Activated CD4-positive, alpha-beta memory T cell treated with anti-CD3 and anti-CD28 coated beads, Interleukin-2, amount 10 ng/mL, durations not matched to agents 7 days and 5 days (primary cell): Measurements from ENCODE around the gene CLIP3. TPM values are rescaled to one million over a fixed set of nuclear protein-coding genes. Genes with fewer than 3 reads are reported as not detected.

Source experiments
- CTCF ChIA-PET: fragments of 350-600 bp; sonication (Branson Sonifier 250); formaldehyde crosslinking; loops from one replicate; lab custom pipeline; 2021; ENCODE audit warnings: antibody characterized with exemption, inconsistent platforms; lab: Charles Lee
- POLR2A ChIA-PET: fragments of 350-600 bp; sonication (Branson Sonifier 250); formaldehyde crosslinking; loops from one replicate; lab custom pipeline; 2021; ENCODE audit warnings: antibody characterized with exemption; lab: Charles Lee
- DNase-seq: peaks from one replicate; pipeline ENCODE4 v3.0.0-alpha.2; 2020
- H3K27ac Mint-ChIP-seq: one replicate; pipeline ENCODE4 v1.8.0; 2021; ENCODE audit warnings: mild to moderate bottlenecking, mixed read lengths
- H3K27me3 Mint-ChIP-seq: one replicate; pipeline ENCODE4 v1.8.0; 2021; ENCODE audit warnings: mixed read lengths
- H3K36me3 Mint-ChIP-seq: one replicate; pipeline ENCODE4 v1.8.0; 2021; ENCODE audit warnings: low read depth, mixed read lengths
- H3K4me1 Mint-ChIP-seq: one replicate; pipeline ENCODE4 v1.8.0; 2021; ENCODE audit warnings: mixed read lengths
- H3K4me3 Mint-ChIP-seq: one replicate; pipeline ENCODE4 v1.8.0; 2021; ENCODE audit warnings: mild to moderate bottlenecking, mixed read lengths
- H3K9me3 Mint-ChIP-seq: one replicate; pipeline ENCODE4 v1.8.0; 2021; ENCODE audit warnings: mixed read lengths
- total RNA-seq, 2 experiments: library from RNA; stranded (reverse); gene quantifications; one replicate each; pipeline ENCODE4 v1.2.3, GENCODE V29; 2021

CLIP3 gene
- total RNA-seq, 2 experiments from 2014 or later, result 1.7 to 2.2 TPM

- POLR2A ChIA-PET, result no interaction called here
- Mint-ChIP-seq H3K27me3 (no peaks in the 10 kb centered on the region), H3K4me1 (peaks cover 20% of the 10 kb centered on the region), H3K27ac (no peak overlapping the region), H3K9me3 (no peaks in the 10 kb centered on the region), H3K4me3 (no peak overlapping the region), H3K36me3 (peaks cover 3% of the 10 kb centered on the region)
- no peak for DNase-seq
- CTCF ChIA-PET, result no interaction called here
Observed at GRCh38 chr19:36040495-36040894, 7.8 kb upstream of the CLIP3 start.

- peaks cover 34% of the 10 kb centered on the region for H3K4me1 Mint-ChIP-seq
- CTCF ChIA-PET, result no interaction called here
- peaks cover 15% of the 10 kb centered on the region for H3K36me3 Mint-ChIP-seq
- POLR2A ChIA-PET, result no interaction called here
- no peaks in the 10 kb centered on the region for H3K9me3 Mint-ChIP-seq
- no peak overlapping the region for H3K27ac Mint-ChIP-seq
- no peaks in the 10 kb centered on the region for H3K27me3 Mint-ChIP-seq
- no peak overlapping the region for H3K4me3 Mint-ChIP-seq
- no peak for DNase-seq
Observed at GRCh38 chr19:36031308-36031707, 1.4 kb downstream of the CLIP3 start.

DNA sequence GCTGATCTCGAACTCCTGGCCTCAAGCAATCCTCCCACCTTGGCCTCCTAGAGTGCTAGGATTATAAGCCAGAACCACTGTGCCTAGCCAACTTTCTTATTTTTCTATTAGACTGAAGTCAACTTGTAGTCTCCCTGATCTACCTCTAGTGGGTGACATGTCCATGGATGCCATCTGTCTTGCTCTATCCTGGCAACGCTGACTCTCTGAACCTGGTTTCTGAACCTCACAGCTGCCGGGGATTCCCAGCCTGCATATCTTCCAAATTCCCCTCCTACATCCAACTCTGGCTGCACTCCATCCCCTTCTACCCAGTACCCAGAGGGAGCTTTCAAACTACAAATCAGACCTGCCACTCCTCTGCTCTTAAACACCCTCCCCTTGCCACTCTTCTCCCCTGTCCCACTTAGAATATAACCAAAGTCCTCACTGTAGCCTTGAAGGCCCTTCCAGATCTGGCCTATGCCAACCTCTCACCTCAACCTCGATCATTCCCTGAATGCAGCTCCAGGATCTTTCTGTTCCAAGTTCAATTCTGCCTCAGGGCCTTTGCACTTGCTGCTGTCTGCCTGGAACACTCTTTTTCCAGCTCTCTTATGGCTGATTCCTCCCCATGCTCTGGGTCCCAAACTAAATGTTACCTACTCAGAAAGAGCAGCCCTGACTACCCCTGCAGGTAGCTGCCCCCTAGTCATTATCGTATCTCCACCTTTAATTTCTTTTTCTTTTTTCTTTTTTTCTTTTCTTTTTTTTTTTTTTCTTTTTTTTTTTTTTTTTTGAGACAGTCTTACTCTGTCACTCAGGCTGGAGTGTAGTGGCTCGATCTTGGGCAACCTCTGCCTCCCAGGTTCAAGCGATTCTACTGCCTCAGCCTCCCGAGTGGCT, 2.2 kb downstream of the CLIP3 start:
- ChIA-PET CTCF (interaction anchor here (1.5 kb wide), 1 partner anchor 24 kb away, joined by 4 read pairs; the partner anchor contains the start of gene THAP8), POLR2A (no interaction called here)
- no peak overlapping the region for H3K27ac Mint-ChIP-seq

GRCh38 chr19:36028313-36029041, 4.2 kb downstream of the CLIP3 start:
- no peak overlapping the region for H3K4me3 Mint-ChIP-seq
- H3K27me3 Mint-ChIP-seq, result no peaks in the 10 kb centered on the region
- DNase-seq, result no peak
- peaks cover 8% of the 10 kb centered on the region for H3K4me1 Mint-ChIP-seq
- H3K36me3 Mint-ChIP-seq, result peaks cover 7% of the 10 kb centered on the region
- H3K9me3 Mint-ChIP-seq, result no peaks in the 10 kb centered on the region
- H3K27ac Mint-ChIP-seq, result no peak overlapping the region
- ChIA-PET POLR2A (no interaction called here), CTCF (interaction anchor here (0.6 kb wide), 1 partner anchor 449 kb away, joined by 3 read pairs; no protein-coding TSS in a partner anchor)

More for the DNA sequence above, 2.2 kb downstream of the CLIP3 start:
- no peaks in the 10 kb centered on the region for H3K27me3 Mint-ChIP-seq
- H3K4me1 Mint-ChIP-seq, result peaks cover 26% of the 10 kb centered on the region
- no peak overlapping the region for H3K4me3 Mint-ChIP-seq
- DNase-seq, result no peak
- peaks cover 15% of the 10 kb centered on the region for H3K36me3 Mint-ChIP-seq
- H3K9me3 Mint-ChIP-seq, result no peaks in the 10 kb centered on the region

DNA sequence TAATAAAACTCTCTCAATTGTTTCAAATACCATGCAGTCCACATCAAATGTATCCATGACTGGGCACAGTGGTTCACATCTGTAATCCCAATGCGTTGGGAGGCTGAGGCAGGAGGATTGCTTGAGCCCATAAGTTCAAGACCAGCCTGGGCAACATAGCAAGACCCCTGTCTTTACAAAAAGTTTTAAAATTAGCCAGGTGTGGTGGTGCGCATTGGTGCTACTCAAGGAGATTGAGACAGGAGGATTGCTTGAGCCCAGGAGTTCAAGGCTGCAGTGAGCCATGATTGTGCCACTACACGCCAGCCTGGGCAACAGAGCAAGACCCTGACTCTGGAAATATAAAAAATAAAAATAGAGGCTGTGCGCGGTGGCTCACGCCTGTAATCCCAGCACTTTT, 5.0 kb downstream of the CLIP3 start:
- Mint-ChIP-seq H3K36me3 (peaks cover 13% of the 10 kb centered on the region), H3K27me3 (no peaks in the 10 kb centered on the region), H3K9me3 (no peaks in the 10 kb centered on the region), H3K27ac (no peak overlapping the region), H3K4me1 (peaks cover 3% of the 10 kb centered on the region), H3K4me3 (no peak overlapping the region)
- no peak for DNase-seq
- POLR2A ChIA-PET, result no interaction called here
- CTCF ChIA-PET, result no interaction called here

- Mint-ChIP-seq H3K27me3 (no peaks in the 10 kb centered on the region), H3K36me3 (peaks cover 14% of the 10 kb centered on the region), H3K27ac (peak overlapping the region; percentile 11), H3K4me3 (no peak overlapping the region), H3K4me1 (no peaks in the 10 kb centered on the region), H3K9me3 (no peaks in the 10 kb centered on the region)
- ChIA-PET POLR2A (no interaction called here), CTCF (no interaction called here)
- no peak for DNase-seq
Observed at GRCh38 chr19:36026091-36026876, 6.4 kb downstream of the CLIP3 start.

GRCh38 chr19:36025541-36025940, 7.1 kb downstream of the CLIP3 start:
- CTCF ChIA-PET, result interaction anchor here (0.7 kb wide), 1 partner anchor 515 kb away, joined by 4 read pairs; no protein-coding TSS in a partner anchor
- no peak for DNase-seq

DNA sequence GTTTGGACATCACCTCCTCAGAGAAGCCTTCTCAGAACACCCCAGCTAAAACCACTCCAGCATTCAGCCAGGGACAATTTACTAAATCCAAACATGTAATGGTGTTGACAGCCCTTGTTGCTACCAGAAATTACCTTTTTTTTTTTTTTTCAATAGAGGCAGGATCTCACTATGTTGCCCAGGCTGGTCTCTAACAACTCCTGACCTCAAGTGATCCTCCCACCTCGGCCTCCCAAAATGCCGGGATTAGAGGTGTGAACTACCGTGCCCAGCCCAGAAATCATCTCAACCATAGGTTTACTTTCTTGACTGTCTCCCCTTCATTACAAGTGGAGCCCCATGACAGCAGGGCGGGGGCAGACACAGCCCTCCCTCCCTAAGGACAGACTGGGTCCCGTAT, 9.2 kb downstream of the CLIP3 start:
- H3K4me1 Mint-ChIP-seq, result no peaks in the 10 kb centered on the region
- POLR2A ChIA-PET, result no interaction called here
- H3K27ac Mint-ChIP-seq, result no peak overlapping the region
- no peaks in the 10 kb centered on the region for H3K27me3 Mint-ChIP-seq
- peaks cover 22% of the 10 kb centered on the region for H3K36me3 Mint-ChIP-seq
- no peak overlapping the region for H3K4me3 Mint-ChIP-seq
- H3K9me3 Mint-ChIP-seq, result no peaks in the 10 kb centered on the region
- DNase-seq, result no peak
- CTCF ChIA-PET, result no interaction called here

More at GRCh38 chr19:36025541-36025940, 7.1 kb downstream of the CLIP3 start:
- POLR2A ChIA-PET, result no interaction called here
- Mint-ChIP-seq H3K4me1 (no peaks in the 10 kb centered on the region), H3K27ac (no peak overlapping the region), H3K4me3 (no peak overlapping the region), H3K27me3 (no peaks in the 10 kb centered on the region), H3K9me3 (no peaks in the 10 kb centered on the region), H3K36me3 (peaks cover 21% of the 10 kb centered on the region)

GRCh38 chr19:36019061-36019670, 13.5 kb downstream of the CLIP3 start:
- no peak overlapping the region for H3K4me3 Mint-ChIP-seq
- DNase-seq, result no peak
- ChIA-PET POLR2A (no interaction called here), CTCF (interaction anchor here (0.7 kb wide), 1 partner anchor 15 kb away, joined by 3 read pairs; no protein-coding TSS in a partner anchor)
- H3K9me3 Mint-ChIP-seq, result no peaks in the 10 kb centered on the region
- H3K27ac Mint-ChIP-seq, result no peak overlapping the region
- peaks cover 20% of the 10 kb centered on the region for H3K4me1 Mint-ChIP-seq
- peaks cover 24% of the 10 kb centered on the region for H3K36me3 Mint-ChIP-seq
- H3K27me3 Mint-ChIP-seq, result no peaks in the 10 kb centered on the region

GRCh38 chr19:36014012-36014924, 18.4 kb downstream of the CLIP3 start, which contains the start of gene ALKBH6:
ALKBH6 (minus strand) TSS chr19:36014213; CDS start chr19:36013397, 816 bp downstream.
- Mint-ChIP-seq H3K4me3 (peak within 1 kb of the TSS; percentile 93), H3K27me3 (no peaks in the 10 kb centered on the region), H3K4me1 (peaks cover 45% of the 10 kb centered on the region), H3K9me3 (no peaks in the 10 kb centered on the region), H3K36me3 (peaks cover 12% of the 10 kb centered on the region), H3K27ac (peak within 1 kb of the TSS; percentile 89)
- CTCF ChIA-PET, result interaction anchor here (0.7 to 2.1 kb wide), 8 partner anchors 16 to 132 kb away, joined by 3 to 10 read pairs (median 4); partner anchors contain the start of gene THAP8
- peak; percentile 100 for DNase-seq
- POLR2A ChIA-PET, result interaction anchor here (0.9 to 2.8 kb wide), 12 partner anchors 10 to 366 kb away, joined by 3 to 16 read pairs (median 5); partner anchors contain the start of genes COX6B1, POLR2I, SDHAF1 and TBCB

- peak overlapping the region; percentile 89 for H3K27ac Mint-ChIP-seq
- no peaks in the 10 kb centered on the region for H3K9me3 Mint-ChIP-seq
- no peak for DNase-seq
- ChIA-PET CTCF (interaction anchor here (0.7 to 2.1 kb wide), 8 partner anchors 16 to 131 kb away, joined by 3 to 10 read pairs (median 4); partner anchors contain the start of gene THAP8), POLR2A (interaction anchor here (0.9 to 2.8 kb wide), 11 partner anchors 9 to 365 kb away, joined by 3 to 16 read pairs (median 4); partner anchors contain the start of genes COX6B1, POLR2I, SDHAF1 and TBCB)
- H3K4me3 Mint-ChIP-seq, result peak overlapping the region; percentile 93
- H3K36me3 Mint-ChIP-seq, result peaks cover 12% of the 10 kb centered on the region
- H3K27me3 Mint-ChIP-seq, result no peaks in the 10 kb centered on the region
- H3K4me1 Mint-ChIP-seq, result peaks cover 48% of the 10 kb centered on the region
Observed at GRCh38 chr19:36013280-36014011, 19.2 kb downstream of the CLIP3 start.
